Measurements from ENCODE around the gene MSL3. TPM values are rescaled to one million over a fixed set of nuclear protein-coding genes. Genes with fewer than 3 reads are reported as not detected.

MSL3 gene
- polyA plus RNA-seq, 2 of the 4 experiments (the other 2 are of a cell fraction) = 32.4 to 51.7 TPM

DNA sequence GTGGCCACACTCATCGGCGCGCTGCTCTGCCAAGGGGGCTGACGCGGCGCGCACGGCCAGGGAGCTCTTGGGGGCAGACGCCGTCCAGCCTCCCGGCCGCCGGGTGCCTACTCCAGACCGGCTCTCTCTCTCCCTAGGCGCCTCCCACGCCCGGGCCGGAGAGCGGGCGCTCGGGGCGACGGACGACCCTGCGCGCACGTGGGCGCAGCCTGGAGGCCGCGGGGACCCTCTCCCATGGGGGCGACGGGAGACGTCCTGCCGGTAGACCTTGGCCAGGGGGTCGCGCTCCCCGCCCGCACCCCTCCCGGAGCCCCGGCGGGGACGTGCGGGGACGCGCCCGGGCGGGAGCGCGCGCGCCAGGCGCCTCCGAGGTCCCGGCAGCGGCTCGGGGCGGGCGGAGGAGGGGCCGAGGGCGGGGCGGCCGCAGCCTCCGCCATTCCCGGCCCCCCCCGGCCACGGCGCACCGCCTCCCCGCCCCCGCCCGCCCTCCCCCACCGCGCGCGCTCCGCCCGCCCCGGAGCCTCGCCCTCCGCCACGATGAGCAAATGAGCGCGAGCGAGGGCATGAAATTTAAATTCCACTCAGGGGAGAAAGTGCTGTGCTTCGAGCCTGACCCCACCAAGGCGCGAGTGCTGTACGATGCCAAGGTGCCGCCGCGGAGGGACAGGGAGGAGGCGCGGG is at the start of gene MSL3 (continued):
- no peak for TF ChIP-seq CHD2 (IDR thresholded peaks at IDR 0.05; ENCODE audit: low read length, partially characterized antibody)
- TF ChIP-seq NR3C1 (IDR thresholded peaks at IDR 0.05) = no peak
- TF ChIP-seq ZNF302 (CRISPR knock-in tag; IDR thresholded peaks at IDR 0.05) = no peak
- TF ChIP-seq PHF8 (IDR thresholded peaks at IDR 0.05; ENCODE audit: borderline replicate concordance, low read depth) = 0 out of 2 replicates have a peak, but pooled peaks have one; percentile 38
- TF ChIP-seq RFX5 (IDR thresholded peaks at IDR 0.05) = no peak
- TF ChIP-seq EP300 (IDR thresholded peaks at IDR 0.05) = no peak
- peak in 1 of 2 experiments; percentile 57; a peak in 2 of 5 replicates for TF ChIP-seq JUN (IDR thresholded peaks at IDR 0.05)
- TF ChIP-seq RAD21 (conservative IDR thresholded peaks at IDR 0.05 in 1 of 2, IDR thresholded peaks at IDR 0.05 in 1 of 2) = no peak
- TF ChIP-seq, protein P1, sequence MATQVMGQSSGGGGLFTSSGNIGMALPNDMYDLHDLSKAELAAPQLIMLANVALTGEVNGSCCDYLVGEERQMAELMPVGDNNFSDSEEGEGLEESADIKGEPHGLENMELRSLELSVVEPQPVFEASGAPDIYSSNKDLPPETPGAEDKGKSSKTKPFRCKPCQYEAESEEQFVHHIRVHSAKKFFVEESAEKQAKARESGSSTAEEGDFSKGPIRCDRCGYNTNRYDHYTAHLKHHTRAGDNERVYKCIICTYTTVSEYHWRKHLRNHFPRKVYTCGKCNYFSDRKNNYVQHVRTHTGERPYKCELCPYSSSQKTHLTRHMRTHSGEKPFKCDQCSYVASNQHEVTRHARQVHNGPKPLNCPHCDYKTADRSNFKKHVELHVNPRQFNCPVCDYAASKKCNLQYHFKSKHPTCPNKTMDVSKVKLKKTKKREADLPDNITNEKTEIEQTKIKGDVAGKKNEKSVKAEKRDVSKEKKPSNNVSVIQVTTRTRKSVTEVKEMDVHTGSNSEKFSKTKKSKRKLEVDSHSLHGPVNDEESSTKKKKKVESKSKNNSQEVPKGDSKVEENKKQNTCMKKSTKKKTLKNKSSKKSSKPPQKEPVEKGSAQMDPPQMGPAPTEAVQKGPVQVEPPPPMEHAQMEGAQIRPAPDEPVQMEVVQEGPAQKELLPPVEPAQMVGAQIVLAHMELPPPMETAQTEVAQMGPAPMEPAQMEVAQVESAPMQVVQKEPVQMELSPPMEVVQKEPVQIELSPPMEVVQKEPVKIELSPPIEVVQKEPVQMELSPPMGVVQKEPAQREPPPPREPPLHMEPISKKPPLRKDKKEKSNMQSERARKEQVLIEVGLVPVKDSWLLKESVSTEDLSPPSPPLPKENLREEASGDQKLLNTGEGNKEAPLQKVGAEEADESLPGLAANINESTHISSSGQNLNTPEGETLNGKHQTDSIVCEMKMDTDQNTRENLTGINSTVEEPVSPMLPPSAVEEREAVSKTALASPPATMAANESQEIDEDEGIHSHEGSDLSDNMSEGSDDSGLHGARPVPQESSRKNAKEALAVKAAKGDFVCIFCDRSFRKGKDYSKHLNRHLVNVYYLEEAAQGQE (IDR thresholded peaks at IDR 0.05) = no peak
- no peak for TF ChIP-seq HOXA7 (CRISPR knock-in tag; IDR thresholded peaks at IDR 0.05)
- no peak for TF ChIP-seq FOSB (CRISPR knock-in tag; IDR thresholded peaks at IDR 0.05)
- no peak for TF ChIP-seq MAZ (IDR thresholded peaks at IDR 0.05; ENCODE audit: borderline replicate concordance, low read depth, low read length)
- TF ChIP-seq HEYL (CRISPR knock-in tag; IDR thresholded peaks at IDR 0.05) = no peak
- TF ChIP-seq CHD4 (IDR thresholded peaks at IDR 0.05; ENCODE audit: borderline replicate concordance) = no peak
- TF ChIP-seq TFCP2L1 (CRISPR knock-in tag; IDR thresholded peaks at IDR 0.05) = no peak
- TF ChIP-seq MAFK (IDR thresholded peaks at IDR 0.05; ENCODE audit: partially characterized antibody) = no peak
- TF ChIP-seq, protein P2, sequence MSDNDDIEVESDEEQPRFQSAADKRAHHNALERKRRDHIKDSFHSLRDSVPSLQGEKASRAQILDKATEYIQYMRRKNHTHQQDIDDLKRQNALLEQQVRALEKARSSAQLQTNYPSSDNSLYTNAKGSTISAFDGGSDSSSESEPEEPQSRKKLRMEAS (IDR thresholded peaks at IDR 0.05) = peak; percentile 64
- TF ChIP-seq ZSCAN20 (CRISPR knock-in tag; IDR thresholded peaks at IDR 0.05) = no peak
- no peak for TF ChIP-seq ZFP36 (IDR thresholded peaks at IDR 0.05; ENCODE audit: borderline replicate concordance, partially characterized antibody)
- no peak for TF ChIP-seq CEBPB (IDR thresholded peaks at IDR 0.05)
- TF ChIP-seq TP53 (CRISPR knock-in tag; IDR thresholded peaks at IDR 0.05) = no peak
- no peak for TF ChIP-seq RARB (CRISPR knock-in tag; IDR thresholded peaks at IDR 0.05)
- no peak for TF ChIP-seq NFE2L2 (conservative IDR thresholded peaks at IDR 0.05; ENCODE audit: low read length)
- no peak for TF ChIP-seq SREBF2 (IDR thresholded peaks at IDR 0.05)

DNA sequence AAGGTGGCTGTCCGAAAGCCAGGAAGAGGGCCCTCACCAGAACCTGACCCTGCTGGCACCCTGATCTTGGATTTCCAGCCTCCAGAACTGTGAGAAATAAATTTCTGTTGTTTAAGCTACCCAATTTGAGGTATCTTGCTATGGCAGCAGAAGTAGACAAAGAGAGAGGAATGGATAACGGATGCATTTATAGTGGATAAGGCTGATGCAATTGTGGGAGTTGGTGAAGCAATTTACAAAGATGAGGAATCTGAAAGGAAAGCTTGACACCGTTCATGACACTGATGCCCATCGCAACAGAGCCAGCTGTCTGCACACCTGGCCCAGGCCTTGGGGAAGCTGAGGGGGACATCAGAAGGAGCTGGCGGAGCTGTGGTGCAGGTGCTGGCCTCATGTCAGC is 35.7 kb upstream of the MSL3 start:
- FAIRE-seq = no peak
- Histone ChIP-seq H3K9me3 (no peaks in the 10 kb centered on the region), H3K4me3 (no peak overlapping the region), H3K4me2 (no peak overlapping the region), H3K27ac (no peak overlapping the region), H3K4me1 (no peaks in the 10 kb centered on the region)
- POLR2A ChIA-PET = no interaction called here
- DNase-seq (ENCODE audit: low read depth in 1 of 2, low spot score in 1 of 2) = no peak
- 63% methylated on average over 5 of the region's 5 CpGs for WGBS (ENCODE audit: missing lambda C conversion rate)
- no peak for ATAC-seq
- CTCF ChIA-PET = interaction anchor here (2.1 kb wide), 1 partner anchor 10 kb away, joined by 4 read pairs; no protein-coding TSS in a partner anchor
- TF ChIP-seq SMC3 (IDR thresholded peaks at IDR 0.05) = no peak
- no peak for TF ChIP-seq ZNF302 (CRISPR knock-in tag; IDR thresholded peaks at IDR 0.05)
- no peak for TF ChIP-seq ZSCAN20 (CRISPR knock-in tag; IDR thresholded peaks at IDR 0.05)
- no peak for TF ChIP-seq CBX2 (IDR thresholded peaks at IDR 0.05; ENCODE audit: borderline replicate concordance, low read depth)
- no peak for TF ChIP-seq PHF8 (IDR thresholded peaks at IDR 0.05; ENCODE audit: borderline replicate concordance, low read depth)
- TF ChIP-seq KDM5A (IDR thresholded peaks at IDR 0.05) = no peak
- no peak for TF ChIP-seq JUN (IDR thresholded peaks at IDR 0.05)
- no peak for TF ChIP-seq KDM1A (IDR thresholded peaks at IDR 0.05; ENCODE audit: low read depth)
- no peak for TF ChIP-seq MAFK (IDR thresholded peaks at IDR 0.05; ENCODE audit: partially characterized antibody)
- no peak for TF ChIP-seq RCOR1 (IDR thresholded peaks at IDR 0.05; ENCODE audit: low read depth, low read length)
- no peak for TF ChIP-seq RAD21 (conservative IDR thresholded peaks at IDR 0.05 in 1 of 2, IDR thresholded peaks at IDR 0.05 in 1 of 2)
- no peak for TF ChIP-seq RARB (CRISPR knock-in tag; IDR thresholded peaks at IDR 0.05)
- TF ChIP-seq FOSL2 (IDR thresholded peaks at IDR 0.05) = no peak
- TF ChIP-seq FOSL2 (CRISPR knock-in tag; IDR thresholded peaks at IDR 0.05) = no peak
- TF ChIP-seq HDAC2 (IDR thresholded peaks at IDR 0.05) = no peak
- TF ChIP-seq, protein P3, sequence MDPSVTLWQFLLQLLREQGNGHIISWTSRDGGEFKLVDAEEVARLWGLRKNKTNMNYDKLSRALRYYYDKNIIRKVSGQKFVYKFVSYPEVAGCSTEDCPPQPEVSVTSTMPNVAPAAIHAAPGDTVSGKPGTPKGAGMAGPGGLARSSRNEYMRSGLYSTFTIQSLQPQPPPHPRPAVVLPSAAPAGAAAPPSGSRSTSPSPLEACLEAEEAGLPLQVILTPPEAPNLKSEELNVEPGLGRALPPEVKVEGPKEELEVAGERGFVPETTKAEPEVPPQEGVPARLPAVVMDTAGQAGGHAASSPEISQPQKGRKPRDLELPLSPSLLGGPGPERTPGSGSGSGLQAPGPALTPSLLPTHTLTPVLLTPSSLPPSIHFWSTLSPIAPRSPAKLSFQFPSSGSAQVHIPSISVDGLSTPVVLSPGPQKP (IDR thresholded peaks at IDR 0.05; ENCODE audit: low read depth, low read length) = no peak
- TF ChIP-seq, protein P4, sequence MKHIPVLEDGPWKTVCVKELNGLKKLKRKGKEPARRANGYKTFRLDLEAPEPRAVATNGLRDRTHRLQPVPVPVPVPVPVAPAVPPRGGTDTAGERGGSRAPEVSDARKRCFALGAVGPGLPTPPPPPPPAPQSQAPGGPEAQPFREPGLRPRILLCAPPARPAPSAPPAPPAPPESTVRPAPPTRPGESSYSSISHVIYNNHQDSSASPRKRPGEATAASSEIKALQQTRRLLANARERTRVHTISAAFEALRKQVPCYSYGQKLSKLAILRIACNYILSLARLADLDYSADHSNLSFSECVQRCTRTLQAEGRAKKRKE (CRISPR knock-in tag; IDR thresholded peaks at IDR 0.05; ENCODE audit: low read depth) = no peak
- no peak for TF ChIP-seq FOXS1 (CRISPR knock-in tag; IDR thresholded peaks at IDR 0.05)
- TF ChIP-seq ZFP36 (IDR thresholded peaks at IDR 0.05; ENCODE audit: borderline replicate concordance, partially characterized antibody) = no peak
